Measurements from ENCODE around the gene HOXB3.

HOXB3 gene

GRCh38 chr17:48603959-48604769 lies 14.1 kb upstream of the HOXB3 start:
- H3K4me3 ChIP-seq (ENCODE audit: low read depth, low read length) = no peak overlapping the region
- TF ChIP-seq, protein P1, sequence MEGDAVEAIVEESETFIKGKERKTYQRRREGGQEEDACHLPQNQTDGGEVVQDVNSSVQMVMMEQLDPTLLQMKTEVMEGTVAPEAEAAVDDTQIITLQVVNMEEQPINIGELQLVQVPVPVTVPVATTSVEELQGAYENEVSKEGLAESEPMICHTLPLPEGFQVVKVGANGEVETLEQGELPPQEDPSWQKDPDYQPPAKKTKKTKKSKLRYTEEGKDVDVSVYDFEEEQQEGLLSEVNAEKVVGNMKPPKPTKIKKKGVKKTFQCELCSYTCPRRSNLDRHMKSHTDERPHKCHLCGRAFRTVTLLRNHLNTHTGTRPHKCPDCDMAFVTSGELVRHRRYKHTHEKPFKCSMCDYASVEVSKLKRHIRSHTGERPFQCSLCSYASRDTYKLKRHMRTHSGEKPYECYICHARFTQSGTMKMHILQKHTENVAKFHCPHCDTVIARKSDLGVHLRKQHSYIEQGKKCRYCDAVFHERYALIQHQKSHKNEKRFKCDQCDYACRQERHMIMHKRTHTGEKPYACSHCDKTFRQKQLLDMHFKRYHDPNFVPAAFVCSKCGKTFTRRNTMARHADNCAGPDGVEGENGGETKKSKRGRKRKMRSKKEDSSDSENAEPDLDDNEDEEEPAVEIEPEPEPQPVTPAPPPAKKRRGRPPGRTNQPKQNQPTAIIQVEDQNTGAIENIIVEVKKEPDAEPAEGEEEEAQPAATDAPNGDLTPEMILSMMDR (IDR thresholded peaks at IDR 0.05; ENCODE audit: borderline replicate concordance, insufficient read depth, low read depth, low read length) = no peak

- TF ChIP-seq, protein P1 (IDR thresholded peaks at IDR 0.05; ENCODE audit: borderline replicate concordance, insufficient read depth, low read depth, low read length) = no peak
- no peak overlapping the region for H3K4me3 ChIP-seq (ENCODE audit: low read depth, low read length)
Observed at GRCh38 chr17:48601539-48602425, 11.7 kb upstream of the HOXB3 start.

DNA sequence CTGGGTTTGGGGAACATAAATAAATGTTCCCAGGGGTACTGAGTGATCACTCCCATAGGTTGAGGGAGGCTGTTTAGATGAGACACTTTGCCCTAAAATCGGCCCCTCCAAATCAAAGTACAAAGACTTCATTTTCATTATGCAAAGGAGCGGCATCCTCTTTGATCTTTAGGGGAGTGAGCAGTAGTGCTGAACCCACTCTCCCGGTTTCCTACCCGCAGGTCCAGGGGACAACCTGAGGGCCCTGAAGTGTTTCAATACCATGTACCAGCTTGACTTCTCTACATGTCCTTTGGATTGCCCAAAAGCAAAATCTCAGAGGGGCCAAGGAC lies 11.1 kb upstream of the HOXB3 start:
- TF ChIP-seq, protein P1 (IDR thresholded peaks at IDR 0.05; ENCODE audit: borderline replicate concordance, insufficient read depth, low read depth, low read length) = no peak
- no peak overlapping the region for H3K4me3 ChIP-seq (ENCODE audit: low read depth, low read length)

- TF ChIP-seq, protein P1 (IDR thresholded peaks at IDR 0.05; ENCODE audit: borderline replicate concordance, insufficient read depth, low read depth, low read length) = no peak
Observed at GRCh38 chr17:48600244-48601098, 10.4 kb upstream of the HOXB3 start.

GRCh38 chr17:48599354-48599753 lies 9.3 kb upstream of the HOXB3 start:
- no peak overlapping the region for H3K4me3 ChIP-seq (ENCODE audit: low read depth, low read length)
- TF ChIP-seq, protein P1 (IDR thresholded peaks at IDR 0.05; ENCODE audit: borderline replicate concordance, insufficient read depth, low read depth, low read length) = no peak

More at GRCh38 chr17:48600244-48601098, 10.4 kb upstream of the HOXB3 start:
- H3K4me3 ChIP-seq (ENCODE audit: low read depth, low read length) = no peak overlapping the region

GRCh38 chr17:48598736-48599135 lies 8.7 kb upstream of the HOXB3 start:
- TF ChIP-seq, protein P1 (IDR thresholded peaks at IDR 0.05; ENCODE audit: borderline replicate concordance, insufficient read depth, low read depth, low read length) = no peak
- no peak overlapping the region for H3K4me3 ChIP-seq (ENCODE audit: low read depth, low read length)

Measured in GM12875 (cell line).